Hematopoietic multipotent progenitor cell treated with erythropoietin and hydrocortisone succinate and interleukin-3 and kit ligand, for 6 days (in vitro differentiated cells): ENCODE results near the gene SCN4A.

Experiments used
- DNase-seq: peaks from one replicate; pipeline ENCODE4 v3.0.0-alpha.2; 2015

SCN4A gene

GRCh38 chr17:63954402-63955063 is 18.2 kb downstream of the SCN4A start:
- no peak for DNase-seq

DNA sequence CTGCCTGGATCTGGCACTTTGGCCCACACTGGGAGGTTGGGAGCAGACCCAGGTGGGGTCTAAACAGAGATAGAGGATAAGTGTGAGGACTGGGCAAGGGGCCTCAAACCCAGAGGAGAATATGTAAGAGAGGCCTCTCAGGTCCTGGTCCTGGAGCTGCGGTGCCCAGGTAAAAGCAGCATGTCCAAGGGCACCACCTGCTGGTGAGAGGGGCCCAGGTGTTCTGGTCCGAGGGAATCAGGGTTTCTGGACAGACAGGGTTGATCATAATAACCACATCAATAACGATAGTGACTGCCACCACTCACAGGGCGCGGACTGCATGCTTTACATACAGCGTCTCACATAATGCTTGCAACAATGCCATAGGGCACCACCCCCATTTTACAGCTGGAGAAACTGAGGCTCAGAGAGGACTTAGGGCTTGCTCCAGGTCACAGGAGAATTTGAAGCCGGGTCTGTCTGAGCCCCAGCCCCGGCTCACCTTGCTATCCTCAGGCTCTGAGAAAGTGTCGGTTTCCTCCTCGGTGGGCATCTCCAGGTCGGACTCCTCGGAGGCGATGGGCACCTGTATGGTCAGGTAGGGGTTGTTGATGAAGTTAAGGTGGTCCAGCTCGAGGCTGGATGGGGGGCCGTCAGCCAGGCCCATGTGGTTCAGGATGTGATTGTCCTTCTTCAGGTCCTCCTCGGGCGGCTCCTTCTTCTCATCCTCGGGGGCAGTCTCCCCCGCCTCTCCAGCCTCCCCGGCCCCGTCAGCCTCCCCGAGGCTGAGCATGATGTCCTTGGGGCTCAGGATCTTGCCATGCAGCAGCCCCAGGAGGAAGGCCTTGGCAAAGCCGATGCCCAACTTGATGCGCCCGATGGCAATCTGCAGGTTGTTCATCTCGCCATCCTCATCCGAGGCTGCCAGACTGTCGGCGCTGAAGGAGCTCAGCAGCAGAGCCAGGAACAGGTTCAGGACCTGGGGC is 21.5 kb downstream of the SCN4A start:
- DNase-seq = no peak

DNA sequence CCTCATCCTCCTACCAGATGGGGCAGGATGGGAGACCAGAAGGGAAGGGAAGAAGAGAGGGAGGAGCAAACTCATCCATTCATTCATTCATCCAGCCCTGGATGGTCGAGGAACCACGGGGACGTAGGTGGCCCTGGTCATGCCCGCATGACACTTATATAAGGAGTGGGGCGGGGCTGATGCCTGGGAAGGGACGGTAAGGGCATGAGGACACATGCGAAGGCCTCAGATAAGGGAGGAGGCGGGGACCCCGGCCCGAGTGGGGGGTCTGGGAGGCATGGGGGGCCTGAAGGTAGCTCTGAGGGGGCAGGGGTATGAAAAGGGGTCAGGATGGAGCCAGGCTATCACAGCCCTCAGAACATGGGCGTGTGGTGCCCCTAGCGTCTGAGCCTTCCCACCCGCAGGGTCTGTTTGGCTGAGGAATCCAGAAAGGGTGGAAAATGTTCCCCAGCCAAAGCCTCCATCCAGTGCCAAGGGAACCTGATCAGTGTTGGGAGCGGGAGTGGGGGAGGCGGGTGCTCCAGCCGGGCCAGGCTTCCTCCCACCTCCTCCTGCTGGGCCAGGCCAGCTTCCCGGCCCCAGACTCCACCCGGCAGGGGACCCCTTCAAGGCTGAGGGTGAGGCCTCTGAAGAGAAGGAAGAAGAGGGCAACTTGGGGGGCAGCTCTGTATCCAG is 23.0 kb downstream of the SCN4A start:
- no peak for DNase-seq

- DNase-seq = no peak
These were observed 24.2 kb downstream of the SCN4A start for GRCh38 chr17:63948521-63948920.

GRCh38 chr17:63947711-63948330 is 24.9 kb downstream of the SCN4A start:
- no peak for DNase-seq

DNA sequence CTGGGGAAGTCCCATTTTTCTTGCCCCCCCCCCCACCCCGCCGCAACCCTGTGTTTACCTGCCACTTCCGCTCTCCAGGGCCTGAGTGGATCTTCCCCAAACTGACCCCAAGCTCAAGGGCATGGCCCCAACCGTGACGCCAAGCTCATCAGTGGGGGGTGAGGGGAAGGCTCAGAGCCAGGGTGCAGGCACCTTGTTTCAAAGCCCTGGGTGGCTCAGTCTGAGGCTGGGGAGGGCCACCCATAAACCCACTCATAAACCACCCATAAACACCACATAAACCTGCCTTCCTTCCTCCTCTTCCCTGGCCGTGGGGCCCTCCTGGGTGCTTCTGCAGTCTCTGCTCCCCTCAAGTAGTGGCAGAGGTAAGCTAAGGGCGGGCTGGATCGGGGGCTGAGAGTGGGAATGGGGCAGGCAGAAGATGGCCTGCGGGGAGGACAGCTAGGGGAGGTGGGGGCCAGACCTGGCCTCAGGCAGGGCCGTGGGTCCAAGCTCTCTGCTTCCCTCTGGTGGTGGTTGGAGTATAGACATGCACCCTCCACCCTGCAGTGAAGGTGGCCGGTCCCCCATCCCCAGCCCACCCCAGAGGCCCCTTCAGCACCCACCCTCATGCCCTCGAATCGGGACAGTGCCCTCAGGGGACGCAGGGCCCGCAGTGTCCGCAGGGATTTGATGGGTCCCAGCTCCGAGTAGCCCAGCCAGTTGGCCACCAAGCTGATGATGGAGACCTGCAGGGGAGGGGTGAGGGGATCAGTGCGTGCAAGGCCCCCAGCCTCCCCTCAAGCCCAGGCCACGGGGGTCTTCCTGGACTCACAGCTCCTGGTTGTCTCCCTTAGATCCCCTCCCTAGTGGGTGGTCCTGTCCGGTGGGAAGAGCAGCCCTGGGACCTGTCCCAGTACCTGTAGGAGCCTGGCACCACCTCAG is 26.0 kb downstream of the SCN4A start:
- DNase-seq = peak; percentile 83

DNA sequence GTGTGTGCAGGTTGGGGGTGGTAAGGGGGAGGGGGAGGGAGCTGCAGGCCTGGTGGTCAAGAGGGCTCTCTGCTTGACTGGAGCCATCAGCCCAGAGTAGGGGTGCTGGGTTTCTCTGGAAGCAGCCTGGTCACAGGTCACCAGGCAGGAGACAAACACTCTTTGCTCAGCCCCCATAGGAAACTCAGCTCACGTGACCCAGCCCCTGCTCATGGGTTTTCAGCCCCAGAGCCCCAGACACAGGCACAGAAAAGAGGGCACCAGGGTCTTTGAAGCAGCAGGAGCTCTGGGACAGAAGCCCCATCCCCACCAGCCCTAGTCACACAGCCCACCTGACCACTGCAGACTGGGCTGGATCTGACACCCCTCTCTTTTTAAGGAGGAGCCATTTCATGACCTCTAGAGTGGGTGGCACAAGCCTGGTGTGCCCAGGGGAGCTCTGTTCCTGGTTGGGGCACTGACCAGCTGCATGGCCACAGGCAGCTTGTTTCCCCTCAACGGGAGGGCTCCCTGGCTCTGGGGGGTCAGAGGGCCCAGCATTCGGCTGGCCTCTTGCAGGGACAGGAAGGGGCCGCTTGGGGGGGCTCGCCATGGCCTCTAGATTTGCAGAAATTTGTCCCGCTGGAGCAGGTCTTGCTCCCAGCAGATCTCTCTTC is 26.8 kb downstream of the SCN4A start:
- DNase-seq = no peak

DNA sequence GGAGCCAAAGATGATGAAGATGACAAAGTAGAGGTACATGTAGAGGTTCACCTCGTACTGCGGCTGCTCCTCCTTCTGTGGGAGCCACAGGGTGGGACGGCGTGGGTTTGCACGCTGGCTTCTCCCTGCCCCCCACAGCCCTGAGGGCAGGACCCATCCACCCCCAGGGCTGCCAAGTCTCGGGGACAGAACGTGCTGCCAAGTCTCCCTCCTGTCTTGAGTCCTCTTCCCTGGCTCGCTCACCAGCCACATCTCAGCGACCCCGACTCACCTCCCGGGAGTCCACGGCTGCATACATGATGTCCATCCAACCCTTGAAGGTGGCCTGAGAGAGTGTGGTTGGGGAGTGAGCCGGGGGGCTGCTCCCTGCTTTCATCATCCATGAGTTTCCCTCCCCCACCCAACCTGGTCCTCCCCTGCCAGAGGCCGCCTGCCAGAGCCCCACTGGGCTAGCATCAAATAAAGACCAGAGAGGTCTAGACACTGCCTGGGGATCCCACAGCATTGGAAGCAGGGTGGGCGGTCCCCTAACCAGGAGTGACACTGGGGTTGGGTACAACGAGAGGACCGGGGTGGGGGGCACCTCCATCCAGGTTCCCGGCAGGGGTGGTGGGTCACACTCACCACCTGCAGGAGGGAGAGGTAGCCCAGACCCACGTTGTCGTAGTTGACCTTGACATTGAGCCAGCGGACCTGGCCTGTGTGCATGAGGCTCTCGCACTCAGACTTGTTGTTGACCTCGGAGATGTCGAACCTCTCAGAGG is 27.8 kb downstream of the SCN4A start:
- DNase-seq = no peak

- DNase-seq = no peak
These were observed 29.0 kb downstream of the SCN4A start for GRCh38 chr17:63943745-63944144.

DNA sequence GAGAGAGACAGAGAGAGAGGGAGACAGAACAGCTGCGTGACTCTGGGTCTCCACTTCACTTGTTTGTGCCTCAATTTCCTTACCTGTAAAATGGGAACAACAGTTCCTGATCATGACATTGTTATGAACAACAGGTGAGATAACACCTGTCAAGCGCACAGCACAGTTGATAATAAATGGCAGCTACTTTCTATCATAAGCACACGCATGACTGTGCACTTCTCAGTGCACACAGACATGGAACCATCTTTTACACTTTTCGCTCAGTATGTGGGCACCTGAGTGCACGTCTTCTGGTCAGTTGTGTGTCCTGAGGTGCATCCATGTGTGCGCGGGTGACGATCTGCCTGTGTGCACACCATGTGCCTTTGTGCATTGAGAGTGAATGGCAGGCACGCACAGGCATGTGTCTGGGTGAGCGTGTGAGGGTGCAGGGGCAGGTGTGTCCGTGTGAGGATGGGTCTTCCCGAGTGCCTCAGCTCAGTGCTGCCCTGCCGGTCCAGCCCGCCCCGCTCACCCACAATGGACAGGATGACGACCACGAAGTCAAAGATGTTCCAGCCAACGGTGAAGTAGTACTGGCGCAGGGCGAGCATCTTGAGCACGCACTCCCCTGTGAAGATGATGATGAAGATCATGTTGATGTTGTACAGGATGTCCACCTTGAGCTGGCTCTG is 30.3 kb downstream of the SCN4A start:
- DNase-seq = no peak

DNA sequence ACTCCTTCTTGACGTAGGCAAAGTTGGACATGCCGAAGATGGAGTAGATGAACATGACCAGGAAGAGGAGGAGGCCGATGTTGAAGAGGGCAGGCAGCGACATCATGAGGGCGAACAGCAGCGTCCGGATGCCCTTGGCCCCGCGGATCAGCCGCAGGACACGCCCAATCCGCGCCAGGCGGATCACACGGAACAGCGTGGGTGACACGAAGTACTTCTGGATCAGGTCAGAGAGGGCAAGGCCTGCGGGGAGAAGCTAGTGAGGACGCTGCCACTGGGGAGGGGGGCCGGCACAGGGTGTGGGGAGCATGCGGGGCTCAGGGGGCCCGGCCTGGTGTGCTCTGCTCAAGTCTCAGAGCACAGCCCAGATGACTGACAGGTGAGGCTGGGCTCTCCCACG is 31.0 kb downstream of the SCN4A start:
- DNase-seq = no peak

DNA sequence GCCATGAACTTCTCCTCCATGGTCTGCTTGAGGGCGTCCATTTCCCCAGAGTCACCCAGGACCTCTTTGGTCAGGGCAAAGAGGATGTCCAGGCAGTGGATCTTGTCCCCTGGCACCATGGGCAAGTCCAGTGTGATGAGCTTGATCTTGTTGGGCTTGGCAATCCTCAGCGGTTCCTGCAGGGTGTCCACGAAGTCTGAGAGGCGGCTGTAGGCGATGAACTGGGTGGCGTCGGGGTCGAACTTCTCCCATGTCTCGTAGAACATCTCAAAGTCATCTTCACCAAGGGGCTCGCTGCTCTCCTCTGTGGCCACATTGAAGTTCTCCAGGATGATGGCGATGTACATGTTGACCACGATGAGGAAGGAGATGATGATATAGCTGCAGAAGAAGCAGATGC is 31.6 kb downstream of the SCN4A start:
- no peak for DNase-seq

DNA sequence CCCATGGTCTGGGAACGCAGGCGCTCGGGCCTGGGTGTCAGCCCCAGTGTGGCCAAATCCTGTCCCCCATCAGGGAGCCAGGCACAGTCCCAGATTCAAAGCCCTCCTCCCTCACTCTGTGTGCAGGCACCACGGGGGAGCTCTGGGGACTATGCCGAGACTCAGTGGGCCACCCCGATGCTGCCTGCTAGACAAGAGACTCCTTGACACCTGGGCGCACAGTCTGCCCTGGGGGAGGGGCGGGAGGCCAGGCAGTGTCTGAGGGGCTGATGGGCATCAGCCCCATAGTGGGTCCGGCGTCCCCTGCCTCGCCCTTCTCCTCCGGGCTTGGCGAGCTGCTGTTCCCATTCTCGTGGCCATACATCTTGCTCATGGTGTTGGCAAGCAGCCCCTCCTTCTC is 32.1 kb downstream of the SCN4A start:
- no peak for DNase-seq

GRCh38 chr17:63939884-63940283 is 32.8 kb downstream of the SCN4A start:
- no peak for DNase-seq

- DNase-seq = no peak
These were observed 33.3 kb downstream of the SCN4A start for GRCh38 chr17:63939401-63939800.

- DNase-seq = no peak
These were observed 34.8 kb downstream of the SCN4A start for GRCh38 chr17:63937920-63938319.

- no peak for DNase-seq
These were observed 35.4 kb downstream of the SCN4A start for GRCh38 chr17:63937319-63937718.

GRCh38 chr17:63934183-63935112 is 38.3 kb downstream of the SCN4A start:
- DNase-seq = no peak

GRCh38 chr17:63933598-63933997 is 39.1 kb downstream of the SCN4A start:
- DNase-seq = no peak
